Vagina (tissue), 2 donors: ENCODE data around the gene BSCL2. TPM values are rescaled to one million over a fixed set of nuclear protein-coding genes. Genes with fewer than 3 reads are reported as not detected.
A peak's percentile ranks its signal among the peaks of the same experiment; 100 is the strongest.

Experiments used
- DNase-seq, 2 donors: peaks; one replicate each; pipeline ENCODE4 v3.0.0-alpha.2; 2017; ENCODE audit errors: extremely low spot score in 2 of 2
- H3K27ac ChIP-seq: fragments of 200-600 bp; sonication (generic); one replicate; pipeline ENCODE4 v1.5.1; 2019
- H3K27me3 ChIP-seq: fragments of 200-600 bp; sonication (generic); one replicate; pipeline ENCODE4 v1.5.1; 2019
- H3K36me3 ChIP-seq, 2 donors: fragments of 200-600 bp; sonication (generic); one replicate each; pipeline ENCODE4 v1.5.1; 2017 to 2019
- H3K4me1 ChIP-seq: fragments of 200-600 bp; sonication (generic); one replicate; pipeline ENCODE4 v1.5.1; 2019
- H3K4me3 ChIP-seq, 2 donors: fragments of 200-600 bp; sonication (generic); 1 replicate in 1 of 2; 2 replicates in 1 of 2; pipeline ENCODE4 v1.5.1; 2016 to 2019
- H3K9me3 ChIP-seq: fragments of 200-600 bp; sonication (generic); one replicate; pipeline ENCODE4 v1.5.1; 2019
- CTCF ChIP-seq, 3 experiments: fragments of 450-650 bp in 2 of 3; fragments of 200-600 bp in 1 of 3; sonication (generic) in 1 of 3; IDR thresholded peaks; one replicate each; pipeline ENCODE4 v1.5.1; 2017 to 2019; ENCODE audit warnings: antibody characterized with exemption in 3 of 3, mild to moderate bottlenecking in 2 of 3, moderate library complexity in 2 of 3
- POLR2A ChIP-seq, 2 donors: fragments of 450-650 bp; IDR thresholded peaks; one replicate each; pipeline ENCODE4 v1.6.1; 2017; ENCODE audit warnings: antibody characterized with exemption in 2 of 2, mild to moderate bottlenecking in 2 of 2, moderate library complexity in 2 of 2
- POLR2AphosphoS5 ChIP-seq, 2 donors: sonication (generic); formaldehyde crosslinking; IDR thresholded peaks; one replicate each; pipeline ENCODE4 v1.9.0; 2017; ENCODE audit warnings: antibody characterized with exemption in 2 of 2, mild to moderate bottlenecking in 2 of 2, low read depth in 1 of 2; ENCODE audit not compliant: insufficient read depth in 1 of 2
- intact Hi-C: fragments of 100-400 bp; cut with DNase I; formaldehyde crosslinking; loops from one replicate; pipeline ENCODE4 v1.15.1; 2023
- total RNA-seq: library from RNA; depleted of rRNA; stranded (reverse); fragments of >200 nt; gene quantifications from one replicate; pipeline ENCODE4 v1.2.3, GENCODE V29; 2016

The BSCL2 gene
- total RNA-seq, result 74.9 TPM

- Histone ChIP-seq H3K36me3 (peaks cover 0 to 14% of the 10 kb centered on the region in 2 donors), H3K27ac (peak within 1 kb of the TSS; percentile 95), H3K27me3 (no peaks in the 10 kb centered on the region), H3K9me3 (no peaks in the 10 kb centered on the region), H3K4me3 (peak within 1 kb of the TSS; percentile 55 to 63), H3K4me1 (peaks cover 45% of the 10 kb centered on the region)
- intact Hi-C loops, result loop anchor here (10.0 kb wide), 1 partner anchor 313 kb away; no protein-coding TSS in a partner anchor
- no peak for TF ChIP-seq CTCF (IDR thresholded peaks at IDR 0.05)
- TF ChIP-seq POLR2AphosphoS5 (IDR thresholded peaks at IDR 0.05; ENCODE audit: insufficient read depth in 1 of 2, low read depth in 1 of 2), result no peak
- no peak for TF ChIP-seq POLR2A (IDR thresholded peaks at IDR 0.05)
- no peak for DNase-seq
Measured at GRCh38 chr11:62707277-62707861, at the start of gene BSCL2, which contains the start of gene GNG3. TSS of gene BSCL2 (minus strand) at chr11:62707424. CDS start at chr11:62707195, 229 bp downstream. TSS of gene GNG3 (plus strand) at chr11:62707676. CDS start at chr11:62708296, 620 bp downstream.

- no peak overlapping the region for H3K4me3 ChIP-seq
- H3K27ac ChIP-seq, result no peak overlapping the region
- TF ChIP-seq POLR2AphosphoS5 (IDR thresholded peaks at IDR 0.05; ENCODE audit: insufficient read depth in 1 of 2, low read depth in 1 of 2) (no peak), POLR2A (IDR thresholded peaks at IDR 0.05) (no peak), CTCF (IDR thresholded peaks at IDR 0.05) (no peak)
- H3K27me3 ChIP-seq, result no peaks in the 10 kb centered on the region
- intact Hi-C loops, result no loop called here
- DNase-seq, result no peak
- H3K36me3 ChIP-seq, result peaks cover 0 to 11% of the 10 kb centered on the region in 2 donors
- peaks cover 19% of the 10 kb centered on the region for H3K4me1 ChIP-seq
- no peaks in the 10 kb centered on the region for H3K9me3 ChIP-seq
Measured at GRCh38 chr11:62755086-62755615, 47.9 kb upstream of the BSCL2 start.

- peaks cover 19% of the 10 kb centered on the region for H3K4me1 ChIP-seq
- TF ChIP-seq POLR2AphosphoS5 (IDR thresholded peaks at IDR 0.05; ENCODE audit: insufficient read depth in 1 of 2, low read depth in 1 of 2) (peak; percentile 85 to 92), CTCF (IDR thresholded peaks at IDR 0.05) (no peak), POLR2A (IDR thresholded peaks at IDR 0.05) (peak in 1 of 2 donors; percentile 53)
- intact Hi-C loops, result no loop called here
- no peaks in the 10 kb centered on the region for H3K27me3 ChIP-seq
- peak; percentile 99 for DNase-seq
- H3K4me3 ChIP-seq, result peak within 1 kb of the TSS; percentile 57 to 72
- peaks cover 0 to 11% of the 10 kb centered on the region in 2 donors for H3K36me3 ChIP-seq
- H3K27ac ChIP-seq, result peak within 1 kb of the TSS; percentile 89
- no peaks in the 10 kb centered on the region for H3K9me3 ChIP-seq
Measured at GRCh38 chr11:62753736-62754603, 46.7 kb upstream of the BSCL2 start, which contains the start of gene ZBTB3. TSS of gene ZBTB3 (minus strand) at chr11:62754160. CDS start at chr11:62753664, 496 bp downstream.

- H3K27ac ChIP-seq, result peak overlapping the region; percentile 89
- DNase-seq, result no peak
- H3K4me3 ChIP-seq, result peak overlapping the region; percentile 57 to 72
- H3K27me3 ChIP-seq, result no peaks in the 10 kb centered on the region
- no peak for TF ChIP-seq POLR2A (IDR thresholded peaks at IDR 0.05)
- H3K9me3 ChIP-seq, result no peaks in the 10 kb centered on the region
- intact Hi-C loops, result no loop called here
- peaks cover 0 to 11% of the 10 kb centered on the region in 2 donors for H3K36me3 ChIP-seq
- peaks cover 19% of the 10 kb centered on the region for H3K4me1 ChIP-seq
Measured at GRCh38 chr11:62752994-62753735, 45.9 kb upstream of the BSCL2 start.
